Left lung (tissue), 10 donors: Measurements from ENCODE around the gene SAMD10. TPM values are rescaled to one million over a fixed set of nuclear protein-coding genes. Genes with fewer than 3 reads are reported as not detected.
"Not testable (repeated sequence)": the region's sequence is repeated elsewhere in the genome, so short reads cannot be mapped to it uniquely, and the experiment has no call there.

Experiments
- ATAC-seq: fragments of 200-7000 bp; cut with Tn5 transposase; one replicate; pipeline ENCODE4 v1.9.1; 2020; ENCODE audit warnings: moderate library complexity
- DNase-seq, 4 donors: peaks; one replicate each; pipeline ENCODE4 v3.0.0-alpha.2; 2013 to 2020
- H3K27ac ChIP-seq, 2 donors: fragments of 200-600 bp; sonication (generic) in 1 of 2; one replicate each; pipeline versions ENCODE4 v1.5.0 to v1.8.0; 2020 to 2021
- H3K27me3 ChIP-seq, 2 donors: fragments of 200-600 bp; sonication (generic) in 1 of 2; one replicate each; pipeline versions ENCODE4 v1.5.0 to v1.8.0; 2020 to 2021
- H3K36me3 ChIP-seq, 2 donors: fragments of 200-600 bp; sonication (generic) in 1 of 2; one replicate each; pipeline versions ENCODE4 v1.5.0 to v1.8.0; 2020 to 2021
- H3K4me1 ChIP-seq, 2 donors: fragments of 200-600 bp; one replicate each; pipeline ENCODE4 v1.8.0; 2021
- H3K4me3 ChIP-seq, 2 donors: fragments of 200-600 bp; sonication (generic) in 1 of 2; one replicate each; pipeline versions ENCODE4 v1.5.0 to v1.8.0; 2020 to 2021; ENCODE audit warnings: mild to moderate bottlenecking in 1 of 2
- H3K9me3 ChIP-seq, 2 donors: fragments of 200-600 bp; sonication (generic) in 1 of 2; one replicate each; pipeline versions ENCODE4 v1.5.0 to v1.8.0; 2020 to 2021
- CTCF ChIP-seq, 2 donors: fragments of 200-600 bp; sonication (generic) in 1 of 2; IDR thresholded peaks; one replicate each; pipeline versions ENCODE4 v1.5.0 to v1.8.0; 2021; ENCODE audit warnings: antibody characterized with exemption in 2 of 2
- intact Hi-C, 2 donors: fragments of 100-400 bp; cut with DNase I; formaldehyde crosslinking; loops; one replicate each; pipeline versions ENCODE4 v1.11.2 to v1.14.2; 2022
- polyA plus RNA-seq, 6 donors: library from polyadenylated mRNA; unstranded; fragments of 120-200 nt; gene quantifications; one replicate each; pipeline ENCODE4 v1.2.1, GENCODE V29; 2013; ENCODE audit not compliant: insufficient read length in 6 of 6
- total RNA-seq, 2 donors: library from RNA; stranded (reverse); fragmentation: NEBNext Ultra II Directional; extraction: Animal tissue kit (Norgen Biotek cat#: 25700); gene quantifications; one replicate each; pipeline ENCODE4 v1.2.1, GENCODE V29; 2021
- donor health status: DM: no; HTN: yes; CAD: no.
- donor health status: DM: no; HTN: no; CAD: no.

The SAMD10 gene
- total and polyA plus RNA-seq, 8 donors = 4.6 to 10.5 (median 7.1) TPM

- intact Hi-C loops = no loop called here
- no peak overlapping the region for H3K27ac ChIP-seq
- H3K27me3 ChIP-seq = no peaks in the 10 kb centered on the region
- DNase-seq (peak in 1 of 4 donors; percentile 82), ATAC-seq (no peak)
- no peaks in the 10 kb centered on the region for H3K9me3 ChIP-seq
- no peak overlapping the region for H3K4me3 ChIP-seq
- no peak for TF ChIP-seq CTCF (IDR thresholded peaks at IDR 0.05)
- peaks cover 2 to 6% of the 10 kb centered on the region in 2 donors for H3K4me1 ChIP-seq
- H3K36me3 ChIP-seq = peaks cover 0 to 70% of the 10 kb centered on the region in 2 donors
Observed at GRCh38 chr20:63962426-63963347, 16.8 kb downstream of the SAMD10 start.

GRCh38 chr20:63961664-63962425 is 17.6 kb downstream of the SAMD10 start:
- Histone ChIP-seq H3K27me3 (no peaks in the 10 kb centered on the region), H3K36me3 (peaks cover 0 to 61% of the 10 kb centered on the region in 2 donors), H3K27ac (no peak overlapping the region), H3K9me3 (no peaks in the 10 kb centered on the region), H3K4me3 (no peak overlapping the region), H3K4me1 (peaks cover 10 to 14% of the 10 kb centered on the region in 2 donors)
- ATAC-seq (no peak), DNase-seq (peak in 1 of 4 donors; percentile 57)
- intact Hi-C loops = no loop called here
- TF ChIP-seq CTCF (IDR thresholded peaks at IDR 0.05) = no peak

- H3K27me3 ChIP-seq, intact Hi-C loops, H3K9me3 ChIP-seq, H3K27ac ChIP-seq, H3K4me3 ChIP-seq, ATAC-seq: not testable (repeated sequence)
- DNase-seq = peak in 1 of 4 donors; percentile 51
- H3K4me1 ChIP-seq = peaks cover 12 to 17% of the 10 kb centered on the region in 2 donors
- peaks cover 0 to 53% of the 10 kb centered on the region in 2 donors for H3K36me3 ChIP-seq
Observed at GRCh38 chr20:63960654-63961621, 18.5 kb downstream of the SAMD10 start.

- H3K36me3 ChIP-seq = peaks cover 0 to 53% of the 10 kb centered on the region in 2 donors
- no peak overlapping the region for H3K27ac ChIP-seq
- no peak overlapping the region for H3K4me3 ChIP-seq
- H3K9me3 ChIP-seq = no peaks in the 10 kb centered on the region
- intact Hi-C loops = no loop called here
- DNase-seq (peak in 1 of 4 donors; percentile 74), ATAC-seq (no peak)
- TF ChIP-seq CTCF (IDR thresholded peaks at IDR 0.05) = no peak
- no peaks in the 10 kb centered on the region for H3K27me3 ChIP-seq
- peaks cover 15 to 29% of the 10 kb centered on the region in 2 donors for H3K4me1 ChIP-seq
Observed at GRCh38 chr20:63959699-63960075, 19.8 kb downstream of the SAMD10 start.
